Stimulated activated CD8-positive, alpha-beta memory T cell treated with anti-CD3 and anti-CD28 coated beads, Interleukin-12 subunit alpha, Interleukin-12 subunit beta, amount 100 ng/mL, for 4 hours (primary cell): ENCODE results near the gene SLC6A3.
"Not testable (repeated sequence)": the region's sequence is repeated elsewhere in the genome, so short reads cannot be mapped to it uniquely, and the experiment has no call there.

ENCODE experiments used
- DNase-seq: peaks from one replicate; pipeline ENCODE4 v3.0.0-alpha.2; 2020; ENCODE audit warnings: low read depth

SLC6A3 gene

DNA sequence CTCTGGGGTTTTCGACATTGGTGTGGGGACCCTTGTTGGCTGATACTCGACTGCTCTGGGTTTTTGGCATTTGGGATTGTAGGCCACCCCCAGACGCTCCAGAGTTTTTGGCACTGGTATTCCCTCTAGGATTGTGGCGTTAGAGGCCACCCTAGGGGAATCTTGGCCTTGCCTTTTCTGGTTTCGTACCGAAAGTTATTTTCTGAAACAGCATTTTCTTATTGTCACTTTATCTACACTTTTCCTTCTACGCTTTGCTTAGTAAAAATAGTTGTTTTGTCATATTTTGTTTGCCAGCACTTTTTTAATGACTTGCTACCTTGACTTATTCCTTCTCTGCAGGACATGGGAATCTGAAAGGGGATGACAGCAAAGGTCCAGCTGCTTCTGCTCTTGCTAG is 75.2 kb downstream of the SLC6A3 start:
- no peak for DNase-seq

DNA sequence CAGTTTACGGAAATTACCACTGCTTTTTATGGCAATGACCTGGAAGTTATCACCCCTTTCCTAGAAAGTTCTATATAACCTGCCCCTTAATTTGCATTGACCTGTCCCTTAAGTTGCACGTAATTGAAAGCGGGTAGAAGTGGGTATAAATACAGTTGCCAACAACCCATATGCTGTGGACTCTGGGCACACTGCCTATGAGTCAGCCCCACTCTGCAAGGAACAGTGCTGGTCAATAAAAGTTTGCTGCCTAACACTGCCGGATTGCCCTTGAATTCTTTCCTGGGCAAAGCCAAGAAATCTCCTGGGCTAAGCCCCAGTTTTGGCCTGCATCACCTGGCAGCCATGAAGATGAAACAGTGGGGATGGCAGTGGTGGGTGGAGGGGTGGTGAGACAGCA is 76.5 kb downstream of the SLC6A3 start:
- no peak for DNase-seq

DNA sequence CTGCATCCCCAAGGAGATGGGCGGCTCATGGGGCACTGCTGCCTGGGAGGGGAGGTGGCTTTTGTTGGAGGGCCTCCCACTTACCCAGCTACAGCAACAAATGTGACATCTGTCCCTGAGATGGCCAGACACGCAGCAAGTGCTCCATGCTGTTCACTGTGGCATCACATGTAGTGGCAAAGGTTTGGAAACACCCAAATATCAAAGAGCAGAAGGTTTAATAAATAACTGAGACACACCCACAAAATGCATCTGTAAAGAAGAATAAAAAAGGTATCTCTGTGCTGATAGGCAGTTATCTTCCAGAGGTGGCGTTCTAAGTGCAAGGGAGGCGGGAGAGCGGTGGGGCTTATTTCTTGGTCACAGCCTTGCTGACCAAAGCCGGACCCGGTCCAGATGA is 77.0 kb downstream of the SLC6A3 start:
- DNase-seq = no peak

DNA sequence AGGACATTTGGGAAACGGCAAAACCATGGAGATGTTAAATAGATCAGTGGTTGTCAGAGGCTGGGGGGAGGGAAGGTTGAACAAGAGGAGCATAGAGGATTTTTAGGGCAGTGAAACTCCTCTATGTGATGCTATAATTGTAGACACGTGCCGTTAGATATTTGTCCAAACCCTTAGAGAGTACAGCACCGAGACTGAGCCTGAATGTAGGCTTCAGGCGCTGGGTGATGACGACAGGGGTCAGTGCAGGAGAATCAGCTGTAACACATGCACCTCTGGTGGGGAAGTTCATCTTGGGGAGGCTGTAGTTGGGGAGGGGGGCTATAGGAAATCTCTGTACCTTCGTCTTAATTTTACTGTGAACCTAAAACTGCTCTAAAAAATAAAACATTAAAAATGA is 78.1 kb downstream of the SLC6A3 start:
- DNase-seq = no peak

DNA sequence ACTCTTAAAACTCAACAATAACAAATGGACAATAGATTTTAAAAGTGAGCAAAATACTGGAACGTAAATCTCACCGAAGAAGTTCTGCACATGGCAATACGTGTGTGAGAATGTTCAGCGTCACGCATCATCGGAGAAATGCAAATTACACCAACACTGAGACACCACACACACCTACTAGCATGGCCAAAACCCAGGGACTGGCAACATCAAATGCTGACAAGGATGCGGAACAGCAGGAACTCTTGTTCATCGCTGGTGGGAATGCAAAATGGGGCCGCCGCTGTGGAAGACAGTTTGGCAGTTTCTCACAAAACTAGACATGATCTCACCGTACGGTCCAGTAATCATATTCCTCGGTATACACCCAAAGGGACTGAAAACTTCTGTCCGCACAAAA is 78.7 kb downstream of the SLC6A3 start:
- DNase-seq = no peak

DNA sequence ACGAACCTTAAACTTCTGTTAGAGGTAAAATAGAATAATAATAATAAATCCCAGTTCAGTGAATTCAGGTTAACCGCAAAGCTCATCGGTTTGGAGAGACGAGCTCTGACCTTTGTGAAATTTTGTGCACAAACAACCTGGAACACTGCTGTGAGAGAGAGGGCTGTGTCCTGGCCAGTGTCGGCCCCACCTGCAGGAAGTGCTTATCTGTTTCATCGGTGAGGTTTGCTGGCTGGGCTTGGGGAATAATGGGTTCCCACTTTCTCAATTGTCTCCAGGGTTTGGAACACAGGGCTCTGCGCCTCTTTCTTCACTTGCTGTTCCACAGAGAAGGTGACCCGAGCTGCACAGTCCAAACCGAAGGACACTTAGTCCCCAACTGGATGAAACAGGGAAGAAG is 81.0 kb downstream of the SLC6A3 start:
- DNase-seq = no peak

DNA sequence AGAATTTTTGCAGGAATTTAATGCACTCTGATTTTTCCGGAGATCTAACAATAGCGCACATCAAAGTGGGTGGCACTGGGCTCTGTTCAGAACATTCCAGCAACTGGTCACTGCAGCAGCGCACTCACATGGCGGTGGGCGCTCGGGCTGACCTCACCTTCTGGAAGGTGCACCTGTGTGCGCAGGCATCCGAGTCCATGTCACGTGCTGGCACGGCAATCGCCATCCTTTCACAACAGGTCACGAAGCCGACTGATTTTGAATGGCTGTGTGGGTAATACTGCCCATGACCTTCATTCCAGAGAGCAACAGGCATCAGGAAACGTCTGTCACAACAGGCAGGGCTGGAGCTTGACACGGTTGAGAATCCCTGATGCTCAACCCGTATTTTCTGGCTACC is 81.7 kb downstream of the SLC6A3 start:
- no peak for DNase-seq

DNA sequence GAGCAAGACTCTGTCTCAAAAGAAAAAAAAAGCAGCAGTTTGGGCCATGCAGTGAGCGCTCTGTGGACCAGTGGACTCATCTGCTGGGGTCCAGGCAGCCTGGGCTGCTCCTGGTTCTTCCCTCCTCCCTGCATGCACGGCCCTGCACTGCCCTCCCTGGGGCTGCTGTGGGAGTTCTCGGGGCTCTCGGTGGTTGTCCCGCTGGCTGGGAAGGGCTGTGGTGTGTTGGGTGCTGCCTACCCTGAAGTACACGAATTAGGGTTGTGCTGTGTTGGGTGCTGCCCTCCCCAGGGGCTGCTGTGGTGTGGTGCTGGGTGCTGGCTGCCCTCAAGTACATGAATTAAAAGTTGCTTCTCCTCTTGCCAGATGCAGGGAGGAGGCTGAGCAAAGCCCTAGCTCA is 82.1 kb downstream of the SLC6A3 start:
- no peak for DNase-seq

DNA sequence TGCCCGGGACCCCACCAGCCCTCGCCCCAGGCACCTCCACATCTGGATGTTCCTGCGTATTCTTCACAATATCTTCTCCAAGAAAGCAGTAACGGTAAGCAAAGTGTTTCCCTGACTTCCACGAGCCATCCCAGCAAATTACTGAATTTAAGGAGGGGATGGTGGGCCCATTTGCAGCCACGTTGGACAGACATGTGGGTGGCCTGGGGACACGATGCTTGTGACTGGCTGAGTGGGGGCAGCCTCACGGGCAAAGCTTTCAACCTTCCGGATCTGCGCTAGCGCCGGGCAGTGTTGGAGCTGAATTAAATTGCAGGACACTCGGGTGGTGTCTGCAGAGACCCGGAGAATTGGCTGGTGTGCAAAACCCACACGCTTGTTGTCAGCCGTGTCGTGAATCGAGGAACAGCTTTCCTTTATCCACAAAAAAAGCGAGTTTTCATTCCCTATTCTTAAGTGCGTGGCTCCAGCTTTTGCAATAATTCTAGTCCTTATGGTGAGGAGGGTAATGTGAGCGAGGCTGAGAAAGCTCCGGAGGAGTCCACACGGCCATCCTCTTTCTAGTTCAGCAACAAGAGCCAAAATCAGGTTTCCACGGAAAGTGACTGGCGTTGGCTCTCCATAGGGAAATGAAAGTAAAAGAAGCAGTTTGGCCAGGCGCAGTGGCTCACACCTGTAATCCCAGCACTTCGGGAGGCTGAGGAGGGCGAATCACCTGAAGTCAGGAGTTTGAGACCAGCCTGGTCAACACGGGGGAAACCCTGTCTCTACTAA is 82.8 kb downstream of the SLC6A3 start:
- DNase-seq = no peak

DNA sequence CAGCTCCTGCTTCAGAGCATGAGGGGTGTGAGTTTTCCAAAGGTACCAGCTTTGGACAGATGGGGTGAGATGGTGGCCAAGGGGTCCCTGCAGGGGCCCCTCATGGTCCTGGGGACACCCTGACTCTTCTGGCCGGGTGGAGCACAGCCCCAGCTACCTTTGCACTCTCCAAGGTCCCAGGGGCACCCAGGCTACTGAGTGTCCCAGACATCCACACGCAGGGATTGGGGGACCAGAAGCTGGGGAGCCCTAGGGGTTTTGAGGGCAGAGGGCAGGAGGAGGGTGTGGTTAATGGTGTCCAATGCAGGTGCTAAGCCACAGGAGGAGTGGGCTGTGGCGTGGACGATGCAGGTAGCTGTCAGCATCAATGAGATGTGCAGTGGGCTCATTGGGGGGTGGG is 84.4 kb downstream of the SLC6A3 start:
- no peak for DNase-seq

DNA sequence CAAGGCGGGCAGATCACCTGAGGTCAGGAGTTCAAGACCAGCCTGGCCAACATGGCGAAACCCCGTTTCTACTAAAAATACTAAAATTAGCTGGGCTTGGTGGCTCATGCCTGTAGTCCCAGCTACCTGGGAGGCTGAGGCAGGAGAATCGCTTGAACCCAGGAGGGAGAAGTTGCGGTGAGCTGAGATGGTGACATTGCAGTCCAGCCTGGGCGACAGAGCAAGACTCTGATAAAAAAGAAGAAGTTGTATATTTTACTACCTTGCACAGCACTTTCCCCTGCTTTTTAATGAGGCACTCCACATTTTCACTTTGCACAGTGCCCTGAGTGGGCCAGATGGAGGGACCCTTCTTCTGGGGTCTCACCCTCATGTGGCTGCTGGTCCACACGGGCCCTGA is 84.9 kb downstream of the SLC6A3 start:
- not testable (repeated sequence) for DNase-seq

DNA sequence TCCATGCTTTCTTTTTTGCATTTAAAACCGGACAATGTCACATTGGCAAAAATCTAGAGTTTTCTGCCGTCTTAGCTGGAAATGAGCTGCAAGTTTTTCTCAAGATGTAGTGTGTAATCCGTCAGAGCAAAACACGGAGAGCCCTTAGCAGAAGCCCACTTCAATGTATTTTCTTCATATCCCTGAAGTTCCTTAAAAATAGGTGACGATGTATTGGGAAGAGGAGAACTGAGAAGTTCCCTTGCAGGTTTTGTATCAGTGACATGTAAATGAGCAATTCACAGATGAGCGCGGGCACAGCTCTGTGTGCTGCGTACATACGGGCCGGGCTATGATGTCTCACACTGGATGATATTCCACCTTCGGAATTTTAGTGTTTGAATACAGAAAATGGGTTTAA is 85.5 kb downstream of the SLC6A3 start:
- no peak for DNase-seq

DNA sequence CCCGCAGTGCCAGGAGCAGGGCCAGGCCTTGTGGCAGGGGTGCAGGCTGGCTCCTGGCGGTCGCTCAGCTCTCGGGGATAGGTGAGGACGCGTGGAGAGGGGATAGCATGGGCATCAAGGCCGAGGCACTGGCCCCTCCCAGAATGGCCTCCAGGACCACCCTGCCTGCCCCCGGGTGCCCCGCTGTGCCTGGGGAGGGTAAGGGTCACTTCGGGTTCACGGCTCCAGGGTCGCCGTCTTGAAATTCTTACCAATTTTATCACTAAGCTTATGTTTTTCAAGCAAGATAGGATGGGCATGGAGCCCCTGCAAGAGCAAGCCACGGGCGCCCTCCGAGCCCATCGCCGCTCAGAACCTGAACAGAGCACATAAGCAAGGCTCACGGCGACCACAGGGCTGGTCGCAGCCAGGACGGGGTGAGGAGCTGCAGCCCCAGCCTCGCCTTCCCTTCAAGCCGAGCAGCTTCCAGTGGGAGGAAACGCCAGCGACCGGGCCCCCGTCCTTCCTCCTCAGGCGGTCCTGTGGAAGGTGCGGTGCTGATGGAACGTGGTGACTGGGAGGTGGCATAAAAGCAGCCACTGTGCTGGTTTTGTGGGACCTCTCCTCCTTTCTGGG is 86.1 kb downstream of the SLC6A3 start:
- no peak for DNase-seq

DNA sequence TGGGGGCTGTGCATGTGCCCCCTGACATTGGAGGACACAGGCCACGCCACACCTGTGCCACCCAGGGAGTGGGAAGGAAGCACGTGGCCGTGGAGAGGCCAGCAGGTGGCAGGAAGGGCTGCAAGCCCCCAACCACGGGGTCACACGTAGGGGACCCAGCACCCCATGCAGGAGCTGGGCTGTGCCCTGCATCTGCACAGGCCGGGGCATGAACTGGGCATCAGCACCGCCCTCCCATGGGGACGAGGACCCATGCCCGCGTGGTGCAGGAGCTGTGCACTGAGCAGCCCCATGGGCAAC is 86.6 kb downstream of the SLC6A3 start:
- DNase-seq = no peak

DNA sequence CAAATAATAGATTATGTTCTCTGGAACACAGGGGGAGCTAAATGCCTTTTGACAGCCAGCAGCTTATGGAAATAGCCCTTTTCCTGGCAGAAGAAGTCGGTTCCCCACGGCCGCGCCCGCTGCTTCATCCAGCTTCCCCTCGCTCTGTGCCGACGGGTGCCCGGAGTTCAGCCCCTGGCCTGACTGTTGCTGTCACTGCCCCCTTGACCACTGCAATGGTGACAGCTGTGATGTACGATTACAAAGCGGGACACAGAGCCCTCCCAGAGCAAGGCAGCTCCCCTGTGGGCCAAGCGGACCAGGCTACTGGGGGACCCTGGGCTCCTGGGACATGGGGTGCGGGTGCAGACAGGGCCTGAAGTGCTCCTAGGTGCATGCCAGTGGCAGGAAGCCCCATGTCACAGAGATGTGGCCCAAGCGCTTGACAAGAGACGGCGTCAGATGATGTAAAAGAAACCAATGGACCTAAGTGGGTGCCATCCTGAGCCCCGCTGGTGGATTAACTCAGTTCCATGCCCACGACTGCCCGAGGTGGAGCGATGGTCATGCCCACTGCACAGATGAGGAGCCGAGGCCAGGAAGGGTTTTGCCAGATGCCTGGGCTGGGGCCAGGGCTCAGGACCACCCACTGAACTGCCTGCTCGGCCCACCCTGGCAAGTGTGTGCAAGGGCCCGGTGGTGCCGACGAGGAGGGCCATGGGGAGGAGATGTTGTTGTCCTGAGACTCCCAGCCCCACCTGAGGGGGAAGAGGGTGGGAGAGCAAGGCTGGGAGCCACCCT is 87.1 kb downstream of the SLC6A3 start:
- no peak for DNase-seq

DNA sequence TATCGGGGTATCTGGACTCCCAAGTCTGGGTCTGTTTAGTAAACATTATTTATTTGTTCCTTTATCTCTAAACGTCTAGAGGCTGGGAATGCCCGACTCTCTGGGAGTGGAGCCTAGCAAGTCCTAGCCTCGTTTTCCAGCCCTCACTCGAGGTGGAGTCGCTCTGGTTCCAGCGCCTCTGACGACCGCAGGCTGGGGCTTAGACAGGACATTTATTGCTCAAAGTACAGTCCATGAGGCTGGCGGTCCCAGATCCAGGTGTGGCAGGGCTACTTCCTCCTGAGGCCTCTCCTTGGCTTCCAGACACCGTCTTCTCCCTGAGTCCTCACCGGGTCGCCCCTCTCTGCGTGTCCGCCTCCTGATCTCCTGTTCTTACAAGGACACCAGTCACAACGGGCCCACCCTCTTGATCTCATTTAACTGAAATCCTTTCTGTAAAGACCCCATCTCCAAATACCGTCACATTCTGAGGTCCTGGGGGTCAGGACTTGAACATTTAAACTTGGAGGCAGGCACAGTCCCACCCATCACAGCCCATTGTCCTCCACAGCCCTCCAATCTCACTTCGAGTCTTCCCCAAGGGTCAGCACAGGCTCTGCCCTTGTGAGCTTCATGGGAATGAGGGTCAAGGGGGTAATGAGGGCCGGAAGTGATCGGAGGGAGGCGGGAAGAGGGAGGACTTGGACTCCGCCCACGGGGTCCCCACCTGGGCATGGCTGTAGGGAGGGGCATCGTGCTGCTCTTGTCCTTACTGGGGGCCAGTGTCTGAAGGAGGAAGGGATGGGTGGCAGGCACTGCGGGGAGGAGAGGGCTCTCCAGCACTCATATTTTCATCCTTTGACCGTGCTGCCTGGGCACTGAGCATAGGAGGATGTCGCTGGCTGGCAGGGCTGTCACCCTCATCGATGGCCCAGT is 88.1 kb downstream of the SLC6A3 start:
- DNase-seq = no peak

DNA sequence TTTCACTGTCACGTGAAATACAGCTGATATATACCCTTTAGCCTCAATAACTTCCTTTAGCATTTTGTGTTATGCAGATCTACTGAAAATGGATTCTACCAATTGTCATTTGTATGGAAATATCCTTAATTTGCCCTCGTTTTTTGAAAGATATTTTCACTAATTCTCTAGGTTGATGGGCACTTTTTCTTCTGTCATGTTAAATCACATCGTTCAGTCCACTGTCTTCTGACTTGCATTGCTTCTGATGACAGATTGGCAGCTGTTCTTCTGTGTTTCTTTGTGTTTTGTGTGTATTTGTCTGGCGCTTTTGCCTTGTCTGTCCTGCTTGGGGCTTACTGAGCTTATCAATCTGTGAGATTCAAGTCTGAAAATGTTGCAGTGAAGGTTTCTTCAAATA is 90.7 kb downstream of the SLC6A3 start:
- no peak for DNase-seq

DNA sequence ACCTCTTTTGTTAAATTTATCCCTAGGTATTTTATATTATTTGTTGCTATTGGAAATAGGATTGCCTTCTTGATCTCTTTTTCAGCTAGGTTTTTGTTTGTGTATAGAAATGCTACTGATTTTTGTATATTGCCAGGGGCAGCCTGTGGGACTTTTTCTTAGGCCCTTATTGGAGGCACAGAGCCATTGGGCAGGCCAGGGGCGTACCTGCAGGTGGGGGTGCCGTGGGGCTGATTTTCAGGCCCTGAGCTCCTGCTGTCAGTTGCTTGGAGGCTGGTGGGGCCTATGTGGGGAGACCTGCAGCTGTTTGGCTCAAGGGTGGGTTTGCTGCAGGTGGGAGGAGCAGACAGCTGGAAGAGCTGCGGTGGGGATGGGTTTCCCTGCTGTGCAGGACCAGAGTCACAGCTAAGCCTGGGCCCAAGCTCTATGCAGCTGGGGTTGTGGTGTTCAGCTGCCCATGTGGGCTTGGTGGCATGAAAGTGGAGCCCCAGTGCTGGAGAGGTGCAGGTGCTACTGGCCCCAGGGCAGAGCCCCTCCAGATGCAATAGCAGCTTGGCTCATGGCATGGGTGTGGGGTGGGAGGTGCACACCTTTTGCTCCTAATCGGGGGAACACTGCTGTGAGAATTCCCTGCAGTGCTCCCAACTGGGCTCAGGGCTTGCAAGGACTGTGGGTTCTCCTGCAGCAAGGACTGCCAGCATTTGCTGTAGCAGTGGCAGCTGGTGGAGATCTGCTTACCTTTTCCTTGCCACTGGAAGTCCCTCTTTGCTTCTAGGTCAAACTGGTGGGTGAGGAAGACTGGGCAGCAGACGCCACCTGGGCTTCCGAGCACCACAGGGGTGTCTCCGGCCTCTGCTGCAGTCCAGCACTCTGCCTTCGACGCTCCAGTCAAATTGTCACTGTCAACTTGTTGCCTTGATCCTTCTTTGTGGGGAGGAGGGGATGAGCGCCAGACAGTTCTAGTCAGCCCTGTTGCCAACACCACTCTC is 92.7 kb downstream of the SLC6A3 start:
- no peak for DNase-seq

DNA sequence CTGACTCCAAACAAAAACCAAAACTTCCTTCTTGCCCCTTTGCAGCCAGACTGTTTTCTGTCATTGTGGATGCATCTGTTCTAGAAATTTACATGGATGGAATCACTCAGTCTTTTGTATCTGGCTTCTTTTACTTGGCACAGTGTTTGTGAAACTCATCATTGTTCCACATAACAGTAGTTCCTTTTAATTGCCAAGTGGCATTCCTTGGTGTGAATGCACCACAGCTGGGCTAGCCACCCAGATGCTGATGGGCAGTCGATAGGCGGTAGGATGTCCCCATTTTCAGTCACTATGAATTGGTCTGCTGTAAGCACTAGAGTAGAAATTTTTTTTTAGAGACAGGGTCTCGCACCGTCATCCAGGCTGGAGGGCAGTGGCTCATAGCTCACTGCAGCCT is 94.1 kb downstream of the SLC6A3 start:
- DNase-seq = no peak

DNA sequence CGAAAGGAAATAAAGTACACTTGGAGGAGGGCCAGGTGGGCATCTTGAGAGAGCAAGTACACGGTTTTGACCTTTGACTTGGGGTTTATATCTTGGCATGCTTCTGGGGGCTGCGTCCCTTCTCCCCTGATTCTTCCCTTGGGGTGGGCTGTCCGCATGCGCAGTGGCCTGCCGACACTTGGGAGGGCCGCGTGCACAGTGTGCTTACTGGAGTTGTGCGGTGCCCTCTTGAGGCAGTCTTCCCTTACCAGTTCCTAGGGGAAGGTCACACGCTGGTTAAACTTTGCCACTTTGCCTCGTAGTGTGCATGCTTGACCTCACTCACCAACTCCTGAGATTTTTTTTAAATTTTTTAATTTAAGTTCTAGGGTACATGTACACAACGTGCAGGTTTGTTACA is 96.0 kb downstream of the SLC6A3 start:
- DNase-seq = no peak

DNA sequence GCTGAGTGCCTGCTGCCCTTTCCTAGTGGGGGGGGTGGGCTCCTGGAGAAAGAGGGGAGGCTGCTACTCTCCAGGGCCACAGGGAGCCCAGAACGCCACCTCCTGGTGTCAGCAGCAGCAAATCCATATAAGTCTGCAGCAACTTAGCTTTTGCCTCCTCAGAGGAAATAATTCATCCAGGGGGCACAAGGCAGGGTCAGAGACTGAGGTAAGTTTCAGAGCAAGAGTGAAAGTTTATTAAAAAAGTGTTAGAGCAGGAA is 96.3 kb downstream of the SLC6A3 start:
- DNase-seq = no peak

DNA sequence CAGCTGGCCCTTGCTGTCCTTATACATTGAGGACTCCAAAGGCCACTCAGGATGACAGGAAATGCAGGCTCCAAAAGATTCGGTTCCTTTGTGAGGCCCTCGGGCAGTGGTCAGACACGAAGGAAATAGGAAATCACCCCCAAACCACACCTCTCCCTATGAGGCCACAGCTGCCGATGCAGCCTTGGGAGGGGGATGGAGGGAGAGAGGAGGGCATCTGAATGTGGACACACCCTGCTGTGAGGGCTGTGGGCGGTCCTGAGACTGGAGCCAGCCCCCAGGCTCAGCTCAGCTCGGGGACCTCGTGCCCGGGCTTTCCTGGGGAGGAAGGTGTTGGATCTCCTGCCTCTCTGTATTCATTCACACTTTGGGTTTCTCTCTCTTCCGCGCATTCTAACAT is 97.7 kb downstream of the SLC6A3 start:
- no peak for DNase-seq
